Measurements from ENCODE around the gene MMP24OS. TPM values are rescaled to one million over a fixed set of nuclear protein-coding genes. Genes with fewer than 3 reads are reported as not detected.
"Not testable (repeated sequence)": the region's sequence is repeated elsewhere in the genome, so short reads cannot be mapped to it uniquely, and the experiment has no call there.

The MMP24OS gene
- total RNA-seq, 1 donor from 2014 or later, result 5.0 TPM

- TF ChIP-seq CTCF (IDR thresholded peaks at IDR 0.05; ENCODE audit: insufficient read depth, low read length, severe bottlenecking), result no peak
- FAIRE-seq, result no peak
- DNase-seq (ENCODE audit: low read depth), result no peak
These were observed 17.5 kb downstream of the MMP24OS start for GRCh38 chr20:35260426-35260825.

GRCh38 chr20:35257175-35257909 lies 20.6 kb downstream of the MMP24OS start:
- Histone ChIP-seq H3K36me3 (ENCODE audit: control insufficient read depth, insufficient read depth, low read length) (no peaks in the 10 kb centered on the region), H3K27me3 (ENCODE audit: control insufficient read depth, insufficient read depth, low read length) (no peaks in the 10 kb centered on the region), H3K4me3 (ENCODE audit: low read depth, low read length) (no peak overlapping the region)
- DNase-seq (ENCODE audit: low read depth) (no peak), FAIRE-seq (no peak)
- TF ChIP-seq CTCF (IDR thresholded peaks at IDR 0.05; ENCODE audit: insufficient read depth, low read length, severe bottlenecking), result no peak

More at GRCh38 chr20:35260426-35260825, 17.5 kb downstream of the MMP24OS start:
- no peaks in the 10 kb centered on the region for H3K36me3 ChIP-seq (ENCODE audit: control insufficient read depth, insufficient read depth, low read length)
- H3K4me3 ChIP-seq (ENCODE audit: low read depth, low read length), result no peak overlapping the region
- H3K27me3 ChIP-seq (ENCODE audit: control insufficient read depth, insufficient read depth, low read length), result no peaks in the 10 kb centered on the region

DNA sequence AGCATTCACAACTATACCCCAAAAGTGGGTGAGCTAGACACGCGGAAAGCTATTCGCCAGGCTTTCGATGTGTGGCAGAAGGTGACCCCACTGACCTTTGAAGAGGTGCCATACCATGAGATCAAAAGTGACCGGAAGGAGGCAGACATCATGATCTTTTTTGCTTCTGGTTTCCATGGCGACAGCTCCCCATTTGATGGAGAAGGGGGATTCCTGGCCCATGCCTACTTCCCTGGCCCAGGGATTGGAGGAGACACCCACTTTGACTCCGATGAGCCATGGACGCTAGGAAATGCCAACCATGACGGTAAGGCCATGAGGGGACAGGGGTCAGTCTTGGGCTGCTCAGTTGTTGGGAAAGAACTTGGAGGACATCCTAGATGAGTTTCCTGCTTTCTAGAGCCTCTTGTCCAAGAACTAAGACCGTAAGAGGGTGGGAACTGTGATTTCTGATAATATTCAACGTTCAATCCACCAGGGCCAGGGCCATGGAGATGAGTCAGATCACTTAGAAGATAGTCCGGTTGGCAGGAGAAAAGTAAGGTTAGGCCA lies 23.4 kb downstream of the MMP24OS start:
- H3K27me3 ChIP-seq (ENCODE audit: control insufficient read depth, insufficient read depth, low read length), result no peaks in the 10 kb centered on the region
- H3K36me3 ChIP-seq (ENCODE audit: control insufficient read depth, insufficient read depth, low read length), result no peaks in the 10 kb centered on the region
- no peak for TF ChIP-seq CTCF (IDR thresholded peaks at IDR 0.05; ENCODE audit: insufficient read depth, low read length, severe bottlenecking)
- FAIRE-seq, result no peak
- DNase-seq (ENCODE audit: low read depth), result no peak
- H3K4me3 ChIP-seq (ENCODE audit: low read depth, low read length), result no peak overlapping the region

- TF ChIP-seq CTCF (IDR thresholded peaks at IDR 0.05; ENCODE audit: insufficient read depth, low read length, severe bottlenecking), result no peak
- H3K36me3 ChIP-seq (ENCODE audit: control insufficient read depth, insufficient read depth, low read length), result no peaks in the 10 kb centered on the region
- FAIRE-seq (no peak), DNase-seq (ENCODE audit: low read depth) (no peak)
- no peaks in the 10 kb centered on the region for H3K27me3 ChIP-seq (ENCODE audit: control insufficient read depth, insufficient read depth, low read length)
- H3K4me3 ChIP-seq (ENCODE audit: low read depth, low read length), result no peak overlapping the region
These were observed 24.9 kb downstream of the MMP24OS start for GRCh38 chr20:35253010-35253409.

DNA sequence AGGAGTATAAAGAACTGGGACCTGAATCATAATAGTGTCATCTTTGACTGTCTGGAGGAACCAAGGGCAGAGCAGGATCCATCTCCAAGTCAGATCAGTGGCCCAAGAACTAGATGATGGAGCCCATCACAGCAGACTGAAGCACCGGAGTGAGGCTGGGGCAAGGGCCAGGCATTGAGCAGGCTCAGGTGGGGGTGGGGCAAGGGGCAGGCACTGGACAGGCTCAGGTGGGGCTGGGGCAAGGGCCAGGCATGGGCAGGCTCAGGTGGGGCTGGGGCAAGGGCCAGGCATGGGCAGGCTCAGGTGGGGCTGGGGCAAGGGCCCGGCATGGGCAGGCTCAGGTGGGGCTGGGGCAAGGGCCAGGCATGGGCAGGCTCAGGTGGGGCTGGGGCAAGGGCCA lies 25.3 kb downstream of the MMP24OS start:
- H3K36me3 ChIP-seq (ENCODE audit: control insufficient read depth, insufficient read depth, low read length); FAIRE-seq; H3K27me3 ChIP-seq (ENCODE audit: control insufficient read depth, insufficient read depth, low read length); DNase-seq (ENCODE audit: low read depth); H3K4me3 ChIP-seq (ENCODE audit: low read depth, low read length): not testable (repeated sequence)

DNA sequence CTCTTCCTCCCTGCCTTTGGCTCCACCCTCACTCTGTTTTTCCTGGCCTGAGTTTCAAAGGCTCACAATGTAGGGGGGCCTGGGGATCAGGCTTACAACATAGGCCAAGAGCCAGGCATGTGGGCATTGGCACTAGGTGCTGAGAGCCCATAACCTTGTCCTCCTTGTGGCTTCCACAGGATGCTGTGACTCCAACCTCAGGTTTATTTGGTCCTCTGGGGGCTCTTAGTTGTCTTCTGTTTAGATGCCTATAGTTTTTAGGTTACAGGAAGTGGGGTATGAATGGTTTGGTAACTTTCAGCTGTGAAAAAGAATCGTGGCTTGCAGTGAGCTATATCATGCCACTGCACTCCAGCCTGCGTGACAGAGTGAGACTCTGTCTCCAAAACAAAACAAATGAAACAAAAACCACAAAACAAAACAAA lies 25.9 kb downstream of the MMP24OS start:
- no peak for FAIRE-seq
- Histone ChIP-seq H3K4me3 (ENCODE audit: low read depth, low read length) (no peak overlapping the region), H3K27me3 (ENCODE audit: control insufficient read depth, insufficient read depth, low read length) (no peaks in the 10 kb centered on the region), H3K36me3 (ENCODE audit: control insufficient read depth, insufficient read depth, low read length) (no peaks in the 10 kb centered on the region)
- DNase-seq (ENCODE audit: low read depth), result no peak
- TF ChIP-seq CTCF (IDR thresholded peaks at IDR 0.05; ENCODE audit: insufficient read depth, low read length, severe bottlenecking), result no peak
